Testis (tissue), 2 donors: Measurements from ENCODE around the gene C2orf81.

ENCODE experiments used
- CTCF ChIP-seq, 3 experiments: fragments of 450-650 bp in 2 of 3; fragments of 200-600 bp in 1 of 3; sonication (generic) in 1 of 3; IDR thresholded peaks; one replicate each; pipeline ENCODE4 v1.5.1; 2016 to 2019; ENCODE audit warnings: antibody characterized with exemption in 3 of 3, mild to moderate bottlenecking in 2 of 3, moderate library complexity in 1 of 3
- POLR2A ChIP-seq: fragments of 450-650 bp; IDR thresholded peaks from one replicate; pipeline ENCODE4 v1.6.1; 2017; ENCODE audit warnings: antibody characterized with exemption, mild to moderate bottlenecking, moderate library complexity

GRCh38 chr2:74425523-74425922 is 4.1 kb upstream of the C2orf81 start:
- TF ChIP-seq CTCF (IDR thresholded peaks at IDR 0.05) (no peak), POLR2A (no peak)
